Endothelial cell of umbilical vein (primary cell): ENCODE measurements around the gene SLC38A11. TPM values are rescaled to one million over a fixed set of nuclear protein-coding genes. Genes with fewer than 3 reads are reported as not detected.

Source experiments
- BruUV-seq: library from RNA; stranded (reverse); fragments of 400-500 nt; replicated peaks from 2 replicates; lab custom pipeline; 2021; lab: Mats Ljungman, UMichigan
- CTCF ChIA-PET: fragments of 300-600, 350-600 bp; sonication (Branson Sonifier 250); formaldehyde crosslinking; loops from one replicate; lab custom pipeline; 2021; ENCODE audit warnings: antibody characterized with exemption, inconsistent platforms; lab: Charles Lee
- POLR2A ChIA-PET: fragments of 300-600, 350-600 bp; sonication (Branson Sonifier 250); formaldehyde crosslinking; loops from one replicate; lab custom pipeline; 2021; ENCODE audit warnings: antibody characterized with exemption, inconsistent platforms; lab: Charles Lee
- DNase-seq: peaks from one replicate; pipeline ENCODE4 v3.0.0-alpha.2; 2011; ENCODE audit warnings: low read depth, low spot score
- FAIRE-seq: peaks from 2 replicates; lab custom pipeline; 2011; peaks lifted over from hg19 to GRCh38; lab: Jason Lieb, UNC
- H2AFZ ChIP-seq: 2 replicates; pipeline ENCODE4 v1.6.0; 2012; ENCODE audit warnings: low read depth, low read length, control low read depth, inconsistent platforms
- H3K27ac ChIP-seq: 2 replicates; pipeline ENCODE4 v1.5.1; 2011; ENCODE audit warnings: low read depth, mild to moderate bottlenecking, control low read depth, low read length, moderate library complexity; ENCODE audit not compliant: insufficient read depth
- H3K27me3 ChIP-seq, 2 experiments: 2 replicates each; pipeline versions ENCODE4 v1.6.0 to v1.6.1; 2011; ENCODE audit warnings: low read length in 2 of 2, mixed read lengths in 1 of 2; ENCODE audit not compliant: control insufficient read depth in 2 of 2, insufficient read depth in 2 of 2
- H3K36me3 ChIP-seq, 2 experiments: 2 replicates in 1 of 2; 3 replicates in 1 of 2; pipeline ENCODE4 v1.5.1; 2011; ENCODE audit warnings: low read length in 2 of 2, mild to moderate bottlenecking in 1 of 2, moderate library complexity in 1 of 2; ENCODE audit not compliant: control insufficient read depth in 2 of 2, insufficient read depth in 2 of 2; ENCODE audit errors: extremely low read depth in 1 of 2
- H3K4me1 ChIP-seq: 3 replicates; pipeline ENCODE4 v1.5.1; 2011; ENCODE audit warnings: mild to moderate bottlenecking, low read length; ENCODE audit not compliant: control insufficient read depth, insufficient read depth; ENCODE audit errors: extremely low read depth
- H3K4me2 ChIP-seq: 2 replicates; pipeline ENCODE4 v1.6.1; 2011; ENCODE audit warnings: low read length, control low read depth, mixed read lengths; ENCODE audit not compliant: insufficient read depth
- H3K4me3 ChIP-seq, 3 experiments: fragments of 200-600 bp in 1 of 3; sonication (generic), shearing (Covaris generic) in 1 of 3; replicated peaks in 1 of 3; 2 replicates each; pipeline ENCODE4 v1.5.1; 2011 to 2016; ENCODE audit warnings: control low read depth in 3 of 3, low read length in 3 of 3, mild to moderate bottlenecking in 2 of 3, inconsistent platforms in 1 of 3, low read depth in 1 of 3, moderate library complexity in 1 of 3; ENCODE audit not compliant: insufficient read depth in 1 of 3
- H3K79me2 ChIP-seq: 2 replicates; pipeline ENCODE4 v1.6.0; 2012; ENCODE audit warnings: low read length, inconsistent platforms; ENCODE audit not compliant: control insufficient read depth, insufficient read depth
- H3K9ac ChIP-seq: replicated peaks from 2 replicates; pipeline ENCODE3; 2011; ENCODE audit warnings: low read length, control low read depth; ENCODE audit not compliant: insufficient read depth; ENCODE audit errors: extremely low read depth
- H3K9me1 ChIP-seq: replicated peaks from 3 replicates; pipeline ENCODE4 v1.6.0; 2011; ENCODE audit warnings: mild to moderate bottlenecking, low read length; ENCODE audit not compliant: control insufficient read depth, insufficient read depth; ENCODE audit errors: extremely low read depth
- H3K9me3 ChIP-seq: replicated peaks from 2 replicates; pipeline ENCODE4 v1.5.1; 2012; ENCODE audit warnings: low read length, inconsistent platforms; ENCODE audit not compliant: control insufficient read depth, insufficient read depth
- H4K20me1 ChIP-seq: replicated peaks from 2 replicates; pipeline ENCODE3; 2011; ENCODE audit warnings: mild to moderate bottlenecking, low read length; ENCODE audit not compliant: control insufficient read depth, insufficient read depth; ENCODE audit errors: extremely low read depth
- EZH2 ChIP-seq: IDR thresholded peaks from 2 replicates; pipeline ENCODE4 v1.6.1; 2012; ENCODE audit warnings: borderline replicate concordance, low read depth, mild to moderate bottlenecking, moderate library complexity, low read length, inconsistent platforms; ENCODE audit not compliant: severe bottlenecking
- FOS ChIP-seq: IDR thresholded peaks from 2 replicates; pipeline ENCODE4 v1.6.1; 2011; ENCODE audit warnings: mild to moderate bottlenecking, low read length, moderate library complexity, borderline replicate concordance; ENCODE audit not compliant: insufficient read depth
- GATA2 ChIP-seq: IDR thresholded peaks from 2 replicates; pipeline ENCODE4 v1.7.0; 2011; ENCODE audit warnings: low read depth, mild to moderate bottlenecking, moderate library complexity, mixed read lengths, low read length; ENCODE audit not compliant: insufficient read length, insufficient read depth
- JUN ChIP-seq: IDR thresholded peaks from 2 replicates; pipeline ENCODE4 v1.6.1; 2011; ENCODE audit warnings: borderline replicate concordance, low read depth; ENCODE audit not compliant: insufficient read length, insufficient read depth
- MYC ChIP-seq: IDR thresholded peaks from one replicate; pipeline ENCODE4 v1.6.1; 2011; ENCODE audit warnings: mild to moderate bottlenecking, low read depth, low read length
- POLR2A ChIP-seq: IDR thresholded peaks from 2 replicates; pipeline ENCODE4 v1.6.1; 2012; ENCODE audit warnings: low read depth, mild to moderate bottlenecking, control low read depth, low read length
- POLR2AphosphoS5 ChIP-seq: IDR thresholded peaks from 2 replicates; pipeline ENCODE4 v1.6.1; 2012; ENCODE audit warnings: low read depth, mild to moderate bottlenecking, control low read depth, low read length, moderate library complexity; ENCODE audit not compliant: insufficient read depth
- dilution Hi-C: fragments of 300-500 bp; cut with MboI; formaldehyde crosslinking; loops from one replicate; pipeline ENCODE4 v1.15.0; 2019; ENCODE audit warnings: low sequenced_read_pairs; ENCODE audit not compliant: extremely low pct_ligation_motif_present
- intact Hi-C: fragments of 100-400 bp; cut with micrococcal nuclease; formaldehyde crosslinking; loops from one replicate; pipeline ENCODE4 v1.10.0; 2022
- polyA plus RNA-seq, 4 experiments: library from polyadenylated mRNA; depleted of rRNA in 3 of 4; stranded (reverse) in 3 of 4; unstranded in 1 of 4; fragments of >200 nt; gene quantifications; 2 replicates each; pipeline versions ENCODE4 v1.2.1 to v1.2.3, GENCODE V29; 2011 to 2012; ENCODE audit warnings: missing spikeins in 1 of 4
- total RNA-seq: library from RNA; stranded (reverse); gene quantifications from 2 replicates; pipeline ENCODE4 v1.2.3, GENCODE V29; 2021
- TF ChIP-seq, protein P1 (sequence below): IDR thresholded peaks from 2 replicates; pipeline ENCODE4 v1.6.1; 2011; ENCODE audit not compliant: insufficient read depth, insufficient read length
- TF ChIP-seq, protein P2 (sequence below), 2 donors: IDR thresholded peaks; 1 replicate in 1 of 2; 2 replicates in 1 of 2; pipeline ENCODE4 v1.5.1; 2011; ENCODE audit warnings: low read length in 2 of 2, mild to moderate bottlenecking in 2 of 2, moderate library complexity in 2 of 2, control low read depth in 1 of 2, inconsistent platforms in 1 of 2, low read depth in 1 of 2; ENCODE audit not compliant: insufficient read depth in 1 of 2; ENCODE audit errors: extremely low read depth in 1 of 2

SLC38A11 gene
- total and polyA plus RNA-seq, 2 donors (not counting 3 experiments of a cell fraction or from before 2014, with no cell fraction given) = not detected

DNA sequence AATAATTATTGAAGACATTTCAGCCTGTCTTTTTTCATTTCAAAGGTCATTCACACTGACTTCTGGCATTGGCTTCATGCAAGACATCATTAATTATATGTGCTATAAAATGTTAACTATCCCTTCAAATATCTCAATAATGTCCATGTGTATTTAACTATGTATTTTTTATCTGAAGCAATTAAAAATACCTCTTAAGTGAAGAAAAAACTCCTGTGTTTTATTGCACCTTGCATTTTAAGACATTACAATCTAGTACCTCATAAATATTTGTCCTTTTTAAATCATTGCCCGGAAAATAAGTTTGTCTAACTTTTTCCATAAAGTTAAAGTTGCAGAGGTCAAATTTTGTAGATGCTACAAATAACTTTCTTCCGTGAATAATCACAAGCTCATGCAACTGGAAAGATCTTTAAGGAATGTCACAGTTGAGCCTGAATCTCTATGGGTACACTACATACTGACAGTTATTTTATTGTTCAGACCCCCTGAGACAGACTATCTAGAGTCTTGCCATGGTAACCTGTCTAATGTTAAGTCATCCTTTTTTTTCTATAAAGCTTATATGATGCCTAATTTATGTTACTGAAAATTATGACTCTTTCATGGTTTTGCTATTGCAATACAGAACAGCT, 75.3 kb downstream of the SLC38A11 start:
- H3K79me2 ChIP-seq = no peaks in the 10 kb centered on the region
- CTCF ChIA-PET = interaction anchor here (0.8 to 2.2 kb wide), 9 partner anchors 10 to 142 kb away, joined by 3 to 9 read pairs (median 4); partner anchors contain the start of gene COBLL1
- H3K9ac ChIP-seq = no peak overlapping the region
- H2AFZ ChIP-seq = no peak overlapping the region
- FAIRE-seq (peak; percentile 28), DNase-seq (no peak)
- no peaks in the 10 kb centered on the region for H3K9me1 ChIP-seq
- intact Hi-C loops = no loop called here
- no peaks in the 10 kb centered on the region for H3K36me3 ChIP-seq
- H3K4me3 ChIP-seq = no peak overlapping the region
- POLR2A ChIA-PET = no interaction called here
- no peak overlapping the region for H3K27ac ChIP-seq
- dilution Hi-C loops = no loop called here
- no peaks in the 10 kb centered on the region for H3K4me1 ChIP-seq
- BruUV-seq = no TSS peak
- no peak overlapping the region for H3K4me2 ChIP-seq
- H3K27me3 ChIP-seq = no peaks in the 10 kb centered on the region
- H4K20me1 ChIP-seq = no peaks in the 10 kb centered on the region
- TF ChIP-seq FOS (no peak), JUN (no peak), POLR2A (no peak), EZH2 (no peak), POLR2AphosphoS5 (no peak), GATA2 (no peak), MYC (no peak)
- TF ChIP-seq, protein P1, sequence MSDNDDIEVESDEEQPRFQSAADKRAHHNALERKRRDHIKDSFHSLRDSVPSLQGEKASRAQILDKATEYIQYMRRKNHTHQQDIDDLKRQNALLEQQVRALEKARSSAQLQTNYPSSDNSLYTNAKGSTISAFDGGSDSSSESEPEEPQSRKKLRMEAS = no peak
- TF ChIP-seq, protein P2, sequence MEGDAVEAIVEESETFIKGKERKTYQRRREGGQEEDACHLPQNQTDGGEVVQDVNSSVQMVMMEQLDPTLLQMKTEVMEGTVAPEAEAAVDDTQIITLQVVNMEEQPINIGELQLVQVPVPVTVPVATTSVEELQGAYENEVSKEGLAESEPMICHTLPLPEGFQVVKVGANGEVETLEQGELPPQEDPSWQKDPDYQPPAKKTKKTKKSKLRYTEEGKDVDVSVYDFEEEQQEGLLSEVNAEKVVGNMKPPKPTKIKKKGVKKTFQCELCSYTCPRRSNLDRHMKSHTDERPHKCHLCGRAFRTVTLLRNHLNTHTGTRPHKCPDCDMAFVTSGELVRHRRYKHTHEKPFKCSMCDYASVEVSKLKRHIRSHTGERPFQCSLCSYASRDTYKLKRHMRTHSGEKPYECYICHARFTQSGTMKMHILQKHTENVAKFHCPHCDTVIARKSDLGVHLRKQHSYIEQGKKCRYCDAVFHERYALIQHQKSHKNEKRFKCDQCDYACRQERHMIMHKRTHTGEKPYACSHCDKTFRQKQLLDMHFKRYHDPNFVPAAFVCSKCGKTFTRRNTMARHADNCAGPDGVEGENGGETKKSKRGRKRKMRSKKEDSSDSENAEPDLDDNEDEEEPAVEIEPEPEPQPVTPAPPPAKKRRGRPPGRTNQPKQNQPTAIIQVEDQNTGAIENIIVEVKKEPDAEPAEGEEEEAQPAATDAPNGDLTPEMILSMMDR (IDR thresholded peaks at IDR 0.05; ENCODE audit: extremely low read depth in 1 of 2, insufficient read depth in 1 of 2, low read depth in 1 of 2, low read length in 2 of 2) = no peak
- H3K9me3 ChIP-seq = no peaks in the 10 kb centered on the region
